GM20000 (cell line): ENCODE results near the gene EIF2S1.
"Not testable (repeated sequence)": the region's sequence is repeated elsewhere in the genome, so short reads cannot be mapped to it uniquely, and the experiment has no call there.

Experiments used
- DNase-seq: peaks from one replicate; pipeline ENCODE4 v3.0.0; 2012; ENCODE audit warnings: low spot score
- CTCF ChIP-seq: IDR thresholded peaks from 2 replicates; pipeline ENCODE4 v1.5.1; 2012; ENCODE audit warnings: mild to moderate bottlenecking, control low read depth; ENCODE audit errors: extremely low read depth, missing control alignments

Gene EIF2S1

GRCh38 chr14:67332468-67332867 lies 27.7 kb upstream of the EIF2S1 start:
- DNase-seq: no peak
- no peak for TF ChIP-seq CTCF

DNA sequence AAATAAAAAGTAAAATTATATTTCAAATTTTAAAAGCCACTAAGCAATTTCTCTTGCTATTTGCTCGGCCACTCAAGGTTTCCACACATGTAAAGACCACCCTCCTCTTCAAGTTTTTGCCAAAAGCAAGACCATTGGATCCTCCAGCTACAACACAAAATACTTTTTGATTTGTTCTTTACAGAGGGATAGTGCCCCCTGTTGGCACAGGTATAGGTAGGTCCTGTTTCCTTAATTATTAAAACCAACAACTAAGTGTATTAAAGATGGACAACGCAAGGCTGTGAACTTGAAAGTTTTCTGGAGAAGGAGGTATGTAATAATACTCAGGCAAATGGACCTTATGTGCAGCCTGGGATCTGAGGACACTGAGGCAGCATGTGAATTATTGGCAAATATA lies 24.3 kb upstream of the EIF2S1 start:
- peak; percentile 40 for TF ChIP-seq CTCF
- DNase-seq: no peak

- DNase-seq: not testable (repeated sequence)
Observed at GRCh38 chr14:67341231-67341630, 18.9 kb upstream of the EIF2S1 start.

- DNase-seq: no peak
- no peak for TF ChIP-seq CTCF
Observed at GRCh38 chr14:67343601-67344230, 16.4 kb upstream of the EIF2S1 start.

DNA sequence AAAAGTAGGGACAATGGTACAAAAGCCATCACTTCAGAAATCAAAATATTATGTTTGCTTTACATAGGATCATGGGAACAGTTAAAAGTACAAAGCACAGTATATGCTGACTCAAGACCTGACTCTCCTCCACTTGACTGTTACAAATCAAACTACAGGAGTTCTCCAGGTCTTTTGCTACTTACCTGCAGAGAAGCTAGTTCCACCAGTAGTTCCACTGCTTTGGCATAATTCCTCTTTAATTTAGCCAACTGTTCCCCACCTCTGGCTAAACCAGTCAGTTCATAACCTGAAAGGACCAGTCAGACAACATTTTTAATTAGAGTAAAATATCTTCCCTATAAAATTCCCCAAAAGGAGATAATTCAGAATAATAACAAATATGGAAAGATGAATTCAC lies 14.5 kb upstream of the EIF2S1 start:
- DNase-seq: no peak
- TF ChIP-seq CTCF: no peak

GRCh38 chr14:67352055-67352454 lies 8.1 kb upstream of the EIF2S1 start:
- TF ChIP-seq CTCF: no peak
- DNase-seq: no peak

GRCh38 chr14:67357186-67357968 lies 2.8 kb upstream of the EIF2S1 start:
- TF ChIP-seq CTCF: no peak
- DNase-seq: no peak

GRCh38 chr14:67357969-67358354 lies 2.2 kb upstream of the EIF2S1 start:
- DNase-seq: no peak
- no peak for TF ChIP-seq CTCF
